Transverse colon (tissue), 4 donors: ENCODE results near the gene ARHGAP1. TPM values are rescaled to one million over a fixed set of nuclear protein-coding genes. Genes with fewer than 3 reads are reported as not detected.

Experiments
- DNase-seq: peaks from one replicate; pipeline ENCODE4 v3.0.0-alpha.2; 2019
- H3K27ac ChIP-seq, 4 donors: fragments of 200-600 bp; sonication (generic); 2 replicates each; pipeline ENCODE4 v1.5.1; 2016 to 2018; ENCODE audit warnings: inconsistent platforms in 4 of 4
- H3K27me3 ChIP-seq: fragments of 200-600 bp; sonication (generic); 2 replicates; pipeline ENCODE4 v1.5.1; 2017; ENCODE audit warnings: inconsistent platforms
- H3K36me3 ChIP-seq, 4 donors: fragments of 200-600 bp; sonication (generic); 2 replicates each; pipeline ENCODE4 v1.5.1; 2017 to 2019; ENCODE audit warnings: inconsistent platforms in 4 of 4
- H3K4me1 ChIP-seq, 4 donors: fragments of 200-600 bp; sonication (generic); 2 replicates each; pipeline ENCODE4 v1.5.1; 2017 to 2020; ENCODE audit warnings: inconsistent platforms in 4 of 4
- H3K4me3 ChIP-seq, 4 donors: fragments of 200-600 bp; sonication (generic); 1 replicate in 1 of 4; 2 replicates in 3 of 4; pipeline versions ENCODE4 v1.5.1 to v1.6.1; 2017 to 2019; ENCODE audit warnings: inconsistent platforms in 4 of 4
- H3K9me3 ChIP-seq, 2 donors: fragments of 200-600 bp; sonication (generic); 2 replicates each; pipeline ENCODE4 v1.5.1; 2017 to 2019; ENCODE audit warnings: inconsistent platforms in 2 of 2
- EP300 ChIP-seq: sonication (generic); formaldehyde crosslinking; IDR thresholded peaks from one replicate; pipeline ENCODE4 v1.6.1; 2017; ENCODE audit warnings: antibody characterized with exemption, low read depth
- POLR2A ChIP-seq: fragments of 450-650 bp; IDR thresholded peaks from one replicate; pipeline ENCODE4 v1.6.1; 2016; ENCODE audit warnings: antibody characterized with exemption, mild to moderate bottlenecking, moderate library complexity
- POLR2AphosphoS5 ChIP-seq, 3 donors: sonication (generic); formaldehyde crosslinking; IDR thresholded peaks; one replicate each; pipeline ENCODE4 v1.6.1; 2016; ENCODE audit warnings: antibody characterized with exemption in 3 of 3
- WGBS, 2 donors: methylation state at CpG; one replicate each; pipeline ENCODE4 v1.1.5; 2018; ENCODE audit warnings: low coverage in 1 of 2; 5-methylcytosine and 5-hydroxymethylcytosine counted together
- in situ Hi-C, 4 donors: fragments of 200-750 bp; cut with MboI; loops; one replicate each; pipeline versions ENCODE4 v1.15.0 to v1.15.1; 2017; ENCODE audit warnings: low sequenced_read_pairs in 3 of 4, low pct_ligation_motif_present in 1 of 4, low pct_unique_long_range_greater_than_20kb in 1 of 4
- intact Hi-C: fragments of 100-400 bp; cut with DNase I; formaldehyde crosslinking; loops from one replicate; pipeline ENCODE4 v1.15.1; 2023; ENCODE audit warnings: low total_unique reads
- total RNA-seq, 4 donors: library from RNA; depleted of rRNA; stranded (reverse); fragments of >200 nt; gene quantifications; one replicate each; pipeline ENCODE4 v1.1.0, GENCODE V29; 2016
- TF ChIP-seq, protein P1 (sequence below), 5 experiments: fragments of 200-600 bp in 3 of 5; fragments of 450-650 bp in 2 of 5; sonication (generic) in 3 of 5; IDR thresholded peaks; 1 replicate in 2 of 5; 2 replicates in 3 of 5; pipeline ENCODE4 v1.5.1; 2016 to 2017; ENCODE audit warnings: antibody characterized with exemption in 5 of 5, inconsistent platforms in 3 of 5, mild to moderate bottlenecking in 2 of 5, moderate library complexity in 1 of 5

The ARHGAP1 gene
- total RNA-seq, 4 donors from 2014 or later: 48.6 to 69.5 (median 50.9) TPM

- Histone ChIP-seq H3K9me3 (no peaks in the 10 kb centered on the region), H3K27ac (no peak overlapping the region), H3K4me1 (no peaks in the 10 kb centered on the region), H3K27me3 (no peaks in the 10 kb centered on the region), H3K36me3 (peaks cover 0 to 14% (median 4%) of the 10 kb centered on the region in 4 donors), H3K4me3 (no peak overlapping the region)
- 88 to 94% methylated on average over 1 of the region's 1 CpG for WGBS, 2 donors
- no peak for DNase-seq
- in situ Hi-C loops: no loop called here
- TF ChIP-seq POLR2AphosphoS5 (IDR thresholded peaks at IDR 0.05) (no peak), EP300 (no peak), POLR2A (no peak)
- TF ChIP-seq, protein P1, sequence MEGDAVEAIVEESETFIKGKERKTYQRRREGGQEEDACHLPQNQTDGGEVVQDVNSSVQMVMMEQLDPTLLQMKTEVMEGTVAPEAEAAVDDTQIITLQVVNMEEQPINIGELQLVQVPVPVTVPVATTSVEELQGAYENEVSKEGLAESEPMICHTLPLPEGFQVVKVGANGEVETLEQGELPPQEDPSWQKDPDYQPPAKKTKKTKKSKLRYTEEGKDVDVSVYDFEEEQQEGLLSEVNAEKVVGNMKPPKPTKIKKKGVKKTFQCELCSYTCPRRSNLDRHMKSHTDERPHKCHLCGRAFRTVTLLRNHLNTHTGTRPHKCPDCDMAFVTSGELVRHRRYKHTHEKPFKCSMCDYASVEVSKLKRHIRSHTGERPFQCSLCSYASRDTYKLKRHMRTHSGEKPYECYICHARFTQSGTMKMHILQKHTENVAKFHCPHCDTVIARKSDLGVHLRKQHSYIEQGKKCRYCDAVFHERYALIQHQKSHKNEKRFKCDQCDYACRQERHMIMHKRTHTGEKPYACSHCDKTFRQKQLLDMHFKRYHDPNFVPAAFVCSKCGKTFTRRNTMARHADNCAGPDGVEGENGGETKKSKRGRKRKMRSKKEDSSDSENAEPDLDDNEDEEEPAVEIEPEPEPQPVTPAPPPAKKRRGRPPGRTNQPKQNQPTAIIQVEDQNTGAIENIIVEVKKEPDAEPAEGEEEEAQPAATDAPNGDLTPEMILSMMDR (IDR thresholded peaks at IDR 0.05): no peak
- intact Hi-C loops: no loop called here
Measured at GRCh38 chr11:46632502-46632901, 67.9 kb downstream of the ARHGAP1 start.

DNA sequence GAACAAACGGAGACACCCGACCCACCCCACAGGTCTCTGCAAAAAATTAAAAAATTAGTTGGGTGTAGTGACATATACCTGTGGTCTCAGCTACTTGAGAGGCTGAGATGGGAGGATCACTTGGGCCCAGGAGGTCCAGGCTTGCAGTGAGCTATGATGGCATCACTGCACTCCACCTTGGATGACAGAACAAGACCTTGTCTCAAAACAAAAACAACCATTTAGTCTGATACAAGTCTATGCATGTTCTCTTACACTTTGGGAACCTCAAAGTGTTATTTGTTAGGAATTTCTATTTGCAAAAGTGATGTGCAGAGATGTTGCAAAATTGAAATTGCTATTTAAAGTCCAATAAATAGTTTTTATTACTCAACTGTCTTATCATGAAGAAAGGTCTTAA, 68.7 kb downstream of the ARHGAP1 start:
- H3K27me3 ChIP-seq: no peaks in the 10 kb centered on the region
- H3K27ac ChIP-seq: no peak overlapping the region
- 86% methylated on average over 2 of the region's 2 CpGs; no CpG with 5 or more reads in 1 of the 2 donors for WGBS, 2 donors
- intact Hi-C loops (no loop called here), in situ Hi-C loops (no loop called here)
- no peak overlapping the region for H3K4me3 ChIP-seq
- DNase-seq: no peak
- no peak for TF ChIP-seq POLR2AphosphoS5 (IDR thresholded peaks at IDR 0.05)
- TF ChIP-seq POLR2A: no peak
- TF ChIP-seq, protein P1 (IDR thresholded peaks at IDR 0.05): no peak
- TF ChIP-seq EP300: no peak
- H3K36me3 ChIP-seq: peaks cover 0 to 14% (median 6%) of the 10 kb centered on the region in 4 donors
- H3K4me1 ChIP-seq: no peaks in the 10 kb centered on the region
- no peaks in the 10 kb centered on the region for H3K9me3 ChIP-seq

DNA sequence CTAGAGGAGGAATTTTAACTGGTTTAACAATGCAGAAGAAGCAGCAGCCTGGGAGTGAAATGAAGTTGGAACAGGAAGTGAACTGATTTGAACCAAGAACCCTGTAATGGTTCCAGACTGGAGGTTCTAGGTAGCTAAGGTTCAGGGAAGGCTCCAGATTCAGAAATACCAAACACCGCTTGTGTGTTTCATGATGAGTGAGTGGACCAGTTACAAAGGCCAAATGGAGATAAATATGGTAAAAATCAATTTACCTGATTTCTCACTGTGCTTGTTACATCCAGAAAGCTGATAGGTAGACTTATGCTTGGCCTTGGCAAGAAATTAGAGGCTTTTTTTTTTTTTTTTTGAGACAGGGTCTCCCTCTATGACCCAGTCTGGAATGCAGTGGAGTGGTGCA, 70.2 kb downstream of the ARHGAP1 start:
- TF ChIP-seq POLR2AphosphoS5 (IDR thresholded peaks at IDR 0.05) (no peak), EP300 (no peak), POLR2A (no peak)
- TF ChIP-seq, protein P1 (IDR thresholded peaks at IDR 0.05): no peak
- no peaks in the 10 kb centered on the region for H3K9me3 ChIP-seq
- H3K4me1 ChIP-seq: no peaks in the 10 kb centered on the region
- DNase-seq: no peak
- H3K27me3 ChIP-seq: no peaks in the 10 kb centered on the region
- no peak overlapping the region for H3K4me3 ChIP-seq
- peaks cover 0 to 17% (median 7%) of the 10 kb centered on the region in 4 donors for H3K36me3 ChIP-seq
- intact Hi-C loops (no loop called here), in situ Hi-C loops (no loop called here)
- no peak overlapping the region for H3K27ac ChIP-seq
- WGBS, 2 donors: 100% methylated on average over 1 of the region's 1 CpG

- intact Hi-C loops: no loop called here
- no peaks in the 10 kb centered on the region for H3K27me3 ChIP-seq
- in situ Hi-C loops: no loop called here
- H3K4me1 ChIP-seq: no peaks in the 10 kb centered on the region
- H3K9me3 ChIP-seq: no peaks in the 10 kb centered on the region
- H3K36me3 ChIP-seq: peaks cover 0 to 17% (median 7%) of the 10 kb centered on the region in 4 donors
- 88 to 100% methylated on average over 1 to 6 of the region's 6 CpGs for WGBS, 2 donors
- no peak overlapping the region for H3K4me3 ChIP-seq
- DNase-seq: no peak
- TF ChIP-seq, protein P1 (IDR thresholded peaks at IDR 0.05): no peak
- TF ChIP-seq EP300 (no peak), POLR2AphosphoS5 (IDR thresholded peaks at IDR 0.05) (no peak), POLR2A (no peak)
- no peak overlapping the region for H3K27ac ChIP-seq
Measured at GRCh38 chr11:46628961-46629360, 71.5 kb downstream of the ARHGAP1 start.

Other genes with a start within 250 kb of the ARHGAP1 start
- 10 to 100 TPM; 43.4 to 48.9 (median 46.3) TPM for gene AMBRA1, start 106.6 kb downstream of the ARHGAP1 start, total RNA-seq
- 1 to 10 TPM in 3 of 4 donors, not detected in 1; 3.1 to 4.8 (median 3.4) TPM for gene HARBI1, start 83.4 kb downstream of the ARHGAP1 start, total RNA-seq
- gene ATG13, start 83.1 kb downstream of the ARHGAP1 start, total RNA-seq: 100 to 1,000 TPM in 2 of 4 donors, 10 to 100 TPM in 2; 40.8 to 128 (median 112) TPM
- gene ZNF408, start 412 bp upstream of the ARHGAP1 start, total RNA-seq: 10 to 100 TPM in 2 of 4 donors, 1 to 10 TPM in 2; 6.0 to 19.3 (median 10.0) TPM
- under 1 TPM in 2 of 4 donors, not detected in 2; 0.41 to 0.48 TPM for gene F2, start 18.6 kb upstream of the ARHGAP1 start, total RNA-seq
- gene CKAP5, start 145.7 kb upstream of the ARHGAP1 start, total RNA-seq: 10 to 100 TPM in 3 of 4 donors, 1 to 10 TPM in 1; 9.7 to 32.2 (median 28.1) TPM
- 10 to 100 TPM in 3 of 4 donors, 1 to 10 TPM in 1; 7.9 to 52.4 (median 16.2) TPM for gene LRP4, start 217.9 kb upstream of the ARHGAP1 start, total RNA-seq
- 10 to 100 TPM; 18.3 to 27.0 (median 24.6) TPM for gene CSTPP1, start 236.1 kb upstream of the ARHGAP1 start, total RNA-seq